Colonic mucosa (tissue), 4 donors: ENCODE data around the gene INTS6. TPM values are rescaled to one million over a fixed set of nuclear protein-coding genes. Genes with fewer than 3 reads are reported as not detected.

Experiments used
- DNase-seq: peaks from one replicate; pipeline ENCODE4 v3.0.0-alpha.2; 2020
- H3K27ac ChIP-seq: fragments of 200-600 bp; one replicate; pipeline ENCODE4 v1.8.0; 2021
- H3K27me3 ChIP-seq: fragments of 200-600 bp; one replicate; pipeline ENCODE4 v1.8.0; 2021
- H3K36me3 ChIP-seq: fragments of 200-600 bp; one replicate; pipeline ENCODE4 v1.8.0; 2021
- H3K4me1 ChIP-seq: fragments of 200-600 bp; one replicate; pipeline ENCODE4 v1.8.0; 2021; ENCODE audit warnings: mild to moderate bottlenecking
- H3K4me3 ChIP-seq: fragments of 200-600 bp; one replicate; pipeline ENCODE4 v1.8.0; 2021
- H3K9ac ChIP-seq, 2 donors: one replicate each; pipeline ENCODE4 v1.7.0; 2013; ENCODE audit warnings: control low read depth in 2 of 2, low read depth in 2 of 2, low read length in 2 of 2
- H3K9me3 ChIP-seq: fragments of 200-600 bp; one replicate; pipeline ENCODE4 v1.8.0; 2021
- CTCF ChIP-seq: fragments of 200-600 bp; IDR thresholded peaks from one replicate; pipeline ENCODE4 v1.8.0; 2022; ENCODE audit warnings: antibody characterized with exemption, mild to moderate bottlenecking
- intact Hi-C: fragments of 100-400 bp; cut with DNase I; formaldehyde crosslinking; loops from one replicate; pipeline ENCODE4 v1.14.1; 2022
- total RNA-seq, 2 donors: library from RNA; stranded (reverse); fragmentation: NEBNext Ultra II Directional in 1 of 2; extraction: Animal tissue kit (Norgen Biotek cat#: 25700) in 1 of 2; gene quantifications; one replicate each; pipeline ENCODE4 v1.2.1, GENCODE V29; 2021
- donor health status: healthy.
- donor health status: DM: no; HTN: no; CAD: no.
- donor health status: DM: no; HTN: no; CAD: no.

Gene INTS6
- total RNA-seq, 2 donors from 2014 or later: 30.8 to 32.3 TPM

GRCh38 chr13:51500687-51501086 is 47.9 kb upstream of the INTS6 start:
- Histone ChIP-seq H3K36me3 (no peaks in the 10 kb centered on the region), H3K27me3 (no peaks in the 10 kb centered on the region), H3K27ac (no peak overlapping the region), H3K9ac (no peak overlapping the region), H3K4me1 (no peaks in the 10 kb centered on the region), H3K9me3 (no peaks in the 10 kb centered on the region), H3K4me3 (no peak overlapping the region)
- no peak for TF ChIP-seq CTCF
- intact Hi-C loops: no loop called here
- DNase-seq: no peak

- TF ChIP-seq CTCF: no peak
- no peak for DNase-seq
- no peak overlapping the region for H3K4me3 ChIP-seq
- no peaks in the 10 kb centered on the region for H3K4me1 ChIP-seq
- intact Hi-C loops: no loop called here
- no peaks in the 10 kb centered on the region for H3K27me3 ChIP-seq
- no peak overlapping the region for H3K9ac ChIP-seq
- H3K36me3 ChIP-seq: no peaks in the 10 kb centered on the region
- H3K9me3 ChIP-seq: no peaks in the 10 kb centered on the region
- H3K27ac ChIP-seq: no peak overlapping the region
Measured at GRCh38 chr13:51499841-51500240, 47.0 kb upstream of the INTS6 start.

- intact Hi-C loops: no loop called here
- Histone ChIP-seq H3K27me3 (no peaks in the 10 kb centered on the region), H3K9me3 (no peaks in the 10 kb centered on the region), H3K4me3 (no peak overlapping the region), H3K36me3 (no peaks in the 10 kb centered on the region), H3K4me1 (no peaks in the 10 kb centered on the region), H3K27ac (no peak overlapping the region), H3K9ac (no peak overlapping the region)
- no peak for DNase-seq
- no peak for TF ChIP-seq CTCF
Measured at GRCh38 chr13:51495316-51495715, 42.5 kb upstream of the INTS6 start.

DNA sequence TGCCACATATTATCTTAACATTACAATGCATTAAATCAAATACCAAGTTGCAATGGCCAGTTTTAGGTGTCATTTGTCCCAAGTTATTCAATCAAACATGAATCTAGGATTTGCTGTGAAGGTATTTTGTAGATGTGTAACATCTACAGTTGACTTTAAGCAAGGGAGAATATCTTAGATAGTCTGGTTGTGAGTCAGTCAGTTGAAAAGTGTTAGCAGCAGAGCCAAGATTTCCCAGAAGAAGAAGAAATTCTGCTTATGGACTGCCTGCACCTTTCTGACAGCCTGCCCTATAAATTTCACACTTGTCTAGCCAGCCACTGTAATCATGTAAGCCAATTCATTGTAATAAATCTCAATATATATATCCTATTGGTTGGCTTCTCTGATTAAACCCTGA is 41.3 kb upstream of the INTS6 start:
- no peak for DNase-seq
- no peak overlapping the region for H3K27ac ChIP-seq
- no peaks in the 10 kb centered on the region for H3K9me3 ChIP-seq
- TF ChIP-seq CTCF: no peak
- no peak overlapping the region for H3K9ac ChIP-seq
- no peaks in the 10 kb centered on the region for H3K36me3 ChIP-seq
- H3K27me3 ChIP-seq: no peaks in the 10 kb centered on the region
- intact Hi-C loops: no loop called here
- no peak overlapping the region for H3K4me3 ChIP-seq
- H3K4me1 ChIP-seq: no peaks in the 10 kb centered on the region

DNA sequence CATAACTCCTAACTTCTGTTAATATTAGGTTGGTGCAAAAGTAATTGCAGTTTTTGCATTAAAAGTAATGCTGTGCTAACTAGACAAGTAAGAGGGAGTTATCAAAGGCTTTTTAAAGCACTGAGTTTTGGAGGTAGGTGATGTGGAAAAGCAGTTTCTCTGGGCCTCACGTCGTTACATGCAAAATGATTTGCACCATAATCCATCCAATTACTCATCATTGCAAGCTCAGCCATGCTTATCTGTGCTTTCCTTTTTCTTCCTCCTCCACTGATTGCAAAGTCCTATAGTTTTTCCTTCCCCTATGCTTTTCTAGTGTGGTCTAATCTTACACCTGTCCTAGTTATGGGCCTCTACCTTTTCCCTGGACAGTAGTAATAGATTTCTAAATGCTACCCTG is 35.4 kb upstream of the INTS6 start:
- Histone ChIP-seq H3K9me3 (no peaks in the 10 kb centered on the region), H3K27me3 (no peaks in the 10 kb centered on the region), H3K4me1 (no peaks in the 10 kb centered on the region), H3K9ac (no peak overlapping the region), H3K27ac (no peak overlapping the region), H3K36me3 (no peaks in the 10 kb centered on the region), H3K4me3 (no peak overlapping the region)
- no peak for DNase-seq
- intact Hi-C loops: no loop called here
- no peak for TF ChIP-seq CTCF

GRCh38 chr13:51481656-51482055 is 28.8 kb upstream of the INTS6 start:
- Histone ChIP-seq H3K36me3 (no peaks in the 10 kb centered on the region), H3K4me1 (no peaks in the 10 kb centered on the region), H3K27me3 (no peaks in the 10 kb centered on the region), H3K4me3 (no peak overlapping the region), H3K27ac (no peak overlapping the region), H3K9ac (no peak overlapping the region), H3K9me3 (no peaks in the 10 kb centered on the region)
- intact Hi-C loops: no loop called here
- no peak for TF ChIP-seq CTCF
- no peak for DNase-seq
